GM21529 (cell line): ENCODE data around the gene SENP1.

Experiments
- ATAC-seq: cut with Tn5 transposase; IDR thresholded peaks from one replicate; pipeline ENCODE4 v1.9.1; 2021; ENCODE audit not compliant: unreplicated experiment

The SENP1 gene

DNA sequence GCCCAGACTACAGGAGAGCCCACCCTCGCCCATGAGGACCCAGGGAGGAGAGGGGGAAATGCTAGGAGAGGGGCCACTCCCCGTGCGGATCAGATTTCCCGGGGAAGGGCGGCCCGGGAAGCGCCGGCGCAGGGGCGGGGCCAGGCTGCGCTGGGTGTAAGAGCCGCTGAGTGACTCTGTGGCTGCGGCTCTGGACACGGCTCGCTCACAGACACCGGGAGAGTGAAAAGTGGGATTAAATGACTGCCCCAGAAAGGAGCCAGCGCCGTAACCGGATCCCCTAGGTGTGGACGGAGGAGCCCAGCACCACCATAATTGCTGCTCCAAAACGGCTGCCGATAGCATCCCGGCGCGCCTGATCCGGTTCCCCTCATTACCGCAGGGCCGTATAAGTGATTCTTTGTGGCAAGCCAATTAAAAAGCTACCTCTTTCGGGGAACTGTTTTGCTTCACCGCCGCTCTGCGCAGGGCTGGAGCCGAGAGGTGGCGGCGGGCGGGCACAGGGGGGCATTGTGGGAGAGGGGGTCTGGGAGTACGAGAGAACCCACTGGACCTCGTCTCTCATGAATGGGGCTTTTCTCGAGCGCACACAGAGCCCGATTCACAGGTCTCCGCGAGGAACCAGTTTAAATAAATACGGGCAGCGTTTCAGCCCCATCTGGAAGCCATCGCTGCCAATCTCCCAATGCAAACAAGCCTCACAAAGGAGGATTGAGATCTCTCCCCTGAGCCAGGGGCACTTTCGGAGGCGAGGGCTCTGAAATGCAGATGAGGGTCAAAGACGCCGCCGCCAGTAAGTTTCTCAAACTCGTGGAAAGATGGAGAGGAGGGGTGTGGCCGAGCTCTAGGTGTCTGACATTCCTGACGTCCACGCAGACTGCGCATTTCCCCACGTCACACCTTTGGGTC lies 104.1 kb downstream of the SENP1 start:
- ATAC-seq: no peak

DNA sequence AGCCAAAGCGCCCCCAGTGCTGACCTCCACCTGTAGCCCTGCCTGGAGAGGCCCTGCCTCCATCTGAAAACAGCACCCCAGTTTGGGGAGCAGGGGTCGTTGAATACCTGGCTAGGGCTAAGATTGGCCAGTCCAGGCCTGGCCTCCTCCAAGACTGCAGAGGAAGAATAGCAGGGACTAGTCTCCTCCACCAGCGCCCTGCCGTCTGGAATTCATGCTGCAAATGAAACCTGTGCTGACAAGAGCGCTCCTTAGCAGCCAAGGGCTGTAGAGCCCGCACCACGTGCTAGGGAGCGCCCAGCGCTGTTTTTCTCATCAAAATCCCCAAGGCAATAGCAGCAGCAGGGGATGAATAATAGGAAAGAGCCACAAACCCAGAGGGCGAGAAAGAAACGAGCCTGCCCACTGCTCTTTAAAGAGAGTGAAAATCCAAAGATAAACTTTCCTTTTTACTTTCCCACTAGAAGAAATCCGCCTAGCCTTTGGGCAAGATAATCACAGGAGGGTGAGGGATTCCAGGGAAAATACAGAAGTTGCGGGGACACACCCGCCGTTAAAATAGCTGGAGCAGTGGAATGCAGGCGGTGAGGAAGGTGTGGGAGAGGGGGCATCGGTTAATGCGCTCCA lies 104.9 kb downstream of the SENP1 start:
- ATAC-seq: no peak

DNA sequence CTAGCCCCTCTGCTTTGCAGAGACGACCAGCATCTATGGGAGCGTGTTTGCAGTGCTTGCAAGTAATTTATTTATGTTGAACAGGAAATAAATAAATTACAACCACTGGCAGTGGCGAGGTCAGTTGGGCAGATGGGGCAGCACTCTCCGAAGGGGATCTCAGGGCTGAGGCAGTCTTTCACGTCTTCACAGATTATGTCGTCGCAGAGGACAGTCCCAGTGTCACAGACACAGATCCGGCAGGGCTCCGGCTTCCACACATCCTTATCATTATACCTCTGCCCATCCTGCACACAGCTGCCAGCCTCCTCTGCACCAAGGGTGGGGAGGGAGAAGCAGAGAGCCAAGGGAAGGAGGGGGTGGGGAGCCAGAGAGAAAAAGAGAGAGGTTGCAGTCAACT lies 106.1 kb downstream of the SENP1 start:
- ATAC-seq: no peak

GRCh38 chr12:47997321-47997720 lies 108.6 kb downstream of the SENP1 start:
- ATAC-seq: no peak

- no peak for ATAC-seq
These were observed 109.9 kb downstream of the SENP1 start for GRCh38 chr12:47995981-47996401.

- ATAC-seq: no peak
These were observed 112.4 kb downstream of the SENP1 start for GRCh38 chr12:47993491-47993890.
